NCI-H345 treated with DMSO at 0.1 percent for 48 hours (cell line): ENCODE measurements around the gene PLXNA4.

Experiments used
- DNase-seq: peaks from one replicate; lab custom pipeline; 2025; ENCODE audit not compliant: unreplicated experiment; lab: John Stamatoyannopoulos, UW

The PLXNA4 gene

GRCh38 chr7:132161533-132161915, 414.7 kb downstream of the PLXNA4 start:
- DNase-seq, result no peak

GRCh38 chr7:132160611-132161532, 415.4 kb downstream of the PLXNA4 start:
- no peak for DNase-seq

- DNase-seq, result no peak
Observed at GRCh38 chr7:132158841-132159240, 417.4 kb downstream of the PLXNA4 start.

- DNase-seq, result no peak
Observed at GRCh38 chr7:132158166-132158565, 418.1 kb downstream of the PLXNA4 start.

- no peak for DNase-seq
Observed at GRCh38 chr7:132155715-132156114, 420.6 kb downstream of the PLXNA4 start.

- no peak for DNase-seq
Observed at GRCh38 chr7:132154695-132155471, 421.4 kb downstream of the PLXNA4 start.

- DNase-seq, result no peak
Observed at GRCh38 chr7:132154248-132154647, 422.0 kb downstream of the PLXNA4 start.

- DNase-seq, result no peak
Observed at GRCh38 chr7:132152131-132152889, 424.0 kb downstream of the PLXNA4 start.

- no peak for DNase-seq
Observed at GRCh38 chr7:132150711-132151110, 425.6 kb downstream of the PLXNA4 start.

- DNase-seq, result no peak
Observed at GRCh38 chr7:132149436-132150304, 426.6 kb downstream of the PLXNA4 start.

GRCh38 chr7:132148876-132149275, 427.4 kb downstream of the PLXNA4 start:
- no peak for DNase-seq

- DNase-seq, result no peak
Observed at GRCh38 chr7:132145466-132145865, 430.8 kb downstream of the PLXNA4 start.

- no peak for DNase-seq
Observed at GRCh38 chr7:132145063-132145462, 431.2 kb downstream of the PLXNA4 start.

- DNase-seq, result no peak
Observed at GRCh38 chr7:132142006-132142405, 434.3 kb downstream of the PLXNA4 start.

- DNase-seq, result no peak
Observed at GRCh38 chr7:132141109-132141508, 435.2 kb downstream of the PLXNA4 start.

GRCh38 chr7:132140341-132140740, 435.9 kb downstream of the PLXNA4 start:
- DNase-seq, result no peak

GRCh38 chr7:132138817-132139216, 437.5 kb downstream of the PLXNA4 start:
- no peak for DNase-seq

- DNase-seq, result no peak
Observed at GRCh38 chr7:132137681-132138080, 438.6 kb downstream of the PLXNA4 start.

- no peak for DNase-seq
Observed at GRCh38 chr7:132135746-132136385, 440.4 kb downstream of the PLXNA4 start.
